ENCODE results near the gene LUM. TPM values are rescaled to one million over a fixed set of nuclear protein-coding genes. Genes with fewer than 3 reads are reported as not detected.

Gene LUM
- total and polyA plus RNA-seq, 2 donors (not counting 1 experiment from before 2014, with no cell fraction given), result 217 to 577 TPM

GRCh38 chr12:91127751-91128150 lies 16.5 kb upstream of the LUM start:
- no peak overlapping the region for H3K27ac ChIP-seq (ENCODE audit: insufficient read depth, low read length)
- no peaks in the 10 kb centered on the region for H4K20me1 ChIP-seq (ENCODE audit: control insufficient read depth, extremely low read depth, insufficient read depth, low read length)
- H3K4me1 ChIP-seq (ENCODE audit: control insufficient read depth, extremely low read depth, insufficient read depth, low read length), result peaks cover 2% of the 10 kb centered on the region
- no peak overlapping the region for H3K4me3 ChIP-seq (replicated peaks in 1 of 4; ENCODE audit: control extremely low read depth in 1 of 4, insufficient read depth in 1 of 4, low read depth in 3 of 4, low read length in 4 of 4)
- H3K27me3 ChIP-seq (ENCODE audit: control insufficient read depth, insufficient read depth, low read length), result no peaks in the 10 kb centered on the region
- H3K79me2 ChIP-seq (ENCODE audit: control insufficient read depth, insufficient read depth, low read length), result no peaks in the 10 kb centered on the region
- DNase-seq (ENCODE audit: low read depth in 2 of 2), result peak in 1 of 2 donors; percentile 67
- no peak overlapping the region for H3K9ac ChIP-seq (ENCODE audit: insufficient read depth, low read length)
- TF ChIP-seq CTCF (conservative IDR thresholded peaks at IDR 0.05 in 1 of 2, IDR thresholded peaks at IDR 0.05 in 1 of 2; ENCODE audit: low read depth in 1 of 2, low read length in 2 of 2), result no peak
- TF ChIP-seq EZH2 (IDR thresholded peaks at IDR 0.05; ENCODE audit: low read length, missing control alignments), result no peak
- H3K9me3 ChIP-seq (ENCODE audit: control insufficient read depth, insufficient read depth, low read depth, low read length), result no peaks in the 10 kb centered on the region
- H3K4me2 ChIP-seq (ENCODE audit: extremely low read depth, insufficient read depth, low read length), result no peak overlapping the region
- H2AFZ ChIP-seq (ENCODE audit: low read length), result no peak overlapping the region
- H3K36me3 ChIP-seq (ENCODE audit: control insufficient read depth, insufficient read depth, low read length), result no peaks in the 10 kb centered on the region

GRCh38 chr12:91127306-91127705 lies 16.0 kb upstream of the LUM start:
- no peak overlapping the region for H3K4me2 ChIP-seq (ENCODE audit: extremely low read depth, insufficient read depth, low read length)
- no peak overlapping the region for H3K27ac ChIP-seq (ENCODE audit: insufficient read depth, low read length)
- no peaks in the 10 kb centered on the region for H3K79me2 ChIP-seq (ENCODE audit: control insufficient read depth, insufficient read depth, low read length)
- H2AFZ ChIP-seq (ENCODE audit: low read length), result no peak overlapping the region
- H3K27me3 ChIP-seq (ENCODE audit: control insufficient read depth, insufficient read depth, low read length), result no peaks in the 10 kb centered on the region
- peak in 1 of 2 donors; percentile 33 for DNase-seq (ENCODE audit: low read depth in 2 of 2)
- TF ChIP-seq CTCF (conservative IDR thresholded peaks at IDR 0.05 in 1 of 2, IDR thresholded peaks at IDR 0.05 in 1 of 2; ENCODE audit: low read depth in 1 of 2, low read length in 2 of 2) (no peak), EZH2 (IDR thresholded peaks at IDR 0.05; ENCODE audit: low read length, missing control alignments) (no peak)
- no peak overlapping the region for H3K9ac ChIP-seq (ENCODE audit: insufficient read depth, low read length)
- H3K9me3 ChIP-seq (ENCODE audit: control insufficient read depth, insufficient read depth, low read depth, low read length), result no peaks in the 10 kb centered on the region
- H3K36me3 ChIP-seq (ENCODE audit: control insufficient read depth, insufficient read depth, low read length), result no peaks in the 10 kb centered on the region
- H4K20me1 ChIP-seq (ENCODE audit: control insufficient read depth, extremely low read depth, insufficient read depth, low read length), result no peaks in the 10 kb centered on the region
- no peak overlapping the region for H3K4me3 ChIP-seq (replicated peaks in 1 of 4; ENCODE audit: control extremely low read depth in 1 of 4, insufficient read depth in 1 of 4, low read depth in 3 of 4, low read length in 4 of 4)
- H3K4me1 ChIP-seq (ENCODE audit: control insufficient read depth, extremely low read depth, insufficient read depth, low read length), result peaks cover 2% of the 10 kb centered on the region

- TF ChIP-seq CTCF (conservative IDR thresholded peaks at IDR 0.05 in 1 of 2, IDR thresholded peaks at IDR 0.05 in 1 of 2; ENCODE audit: low read depth in 1 of 2, low read length in 2 of 2) (no peak), EZH2 (IDR thresholded peaks at IDR 0.05; ENCODE audit: low read length, missing control alignments) (no peak)
- Histone ChIP-seq H3K4me2 (ENCODE audit: extremely low read depth, insufficient read depth, low read length) (no peak overlapping the region), H3K27me3 (ENCODE audit: control insufficient read depth, insufficient read depth, low read length) (no peaks in the 10 kb centered on the region), H3K4me3 (replicated peaks in 1 of 4; ENCODE audit: control extremely low read depth in 1 of 4, insufficient read depth in 1 of 4, low read depth in 3 of 4, low read length in 4 of 4) (no peak overlapping the region), H3K79me2 (ENCODE audit: control insufficient read depth, insufficient read depth, low read length) (no peaks in the 10 kb centered on the region), H3K4me1 (ENCODE audit: control insufficient read depth, extremely low read depth, insufficient read depth, low read length) (peaks cover 2% of the 10 kb centered on the region), H2AFZ (ENCODE audit: low read length) (no peak overlapping the region), H3K9ac (ENCODE audit: insufficient read depth, low read length) (no peak overlapping the region), H3K36me3 (ENCODE audit: control insufficient read depth, insufficient read depth, low read length) (no peaks in the 10 kb centered on the region), H4K20me1 (ENCODE audit: control insufficient read depth, extremely low read depth, insufficient read depth, low read length) (no peaks in the 10 kb centered on the region), H3K9me3 (ENCODE audit: control insufficient read depth, insufficient read depth, low read depth, low read length) (no peaks in the 10 kb centered on the region), H3K27ac (ENCODE audit: insufficient read depth, low read length) (no peak overlapping the region)
- peak in 1 of 2 donors; percentile 43 for DNase-seq (ENCODE audit: low read depth in 2 of 2)
Measured at GRCh38 chr12:91126516-91126915, 15.2 kb upstream of the LUM start.

All from fibroblast of lung (primary cell).